Measurements from ENCODE around the gene PSMC6. TPM values are rescaled to one million over a fixed set of nuclear protein-coding genes. Genes with fewer than 3 reads are reported as not detected.

PSMC6 gene
- total RNA-seq, 6 experiments from 2014 or later, result 78.9 to 110 (median 95.3) TPM

DNA sequence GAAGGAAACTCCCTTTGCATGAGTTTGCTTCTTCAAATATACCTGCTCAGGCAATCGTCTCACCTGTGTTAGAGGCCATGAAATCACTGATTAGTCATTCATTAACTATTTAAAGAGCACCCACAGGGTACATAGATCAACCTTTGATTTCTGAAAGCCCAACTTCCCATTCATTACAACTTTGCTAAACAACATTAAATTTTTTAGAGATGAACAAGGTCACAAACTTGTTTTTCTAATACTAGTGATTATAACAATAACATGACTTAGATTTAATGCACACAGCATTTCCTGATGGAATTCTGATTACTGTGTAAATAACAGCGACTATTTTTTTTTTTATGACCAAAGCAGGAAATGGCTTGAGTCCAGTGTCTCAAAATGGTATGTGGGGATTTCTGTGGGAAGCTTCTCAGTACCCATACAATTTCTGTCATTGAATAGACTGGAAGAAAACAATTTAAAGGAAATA lies 6.3 kb upstream of the PSMC6 start:
- Mint-ChIP-seq H3K27me3 (ENCODE audit: insufficient read depth) (no peaks in the 10 kb centered on the region; the same call in 1 of the 2 replicates), H3K4me1 (ENCODE audit: low read depth) (peaks cover 29% of the 10 kb centered on the region), H3K27ac (no peak overlapping the region), H3K4me3 (no peak overlapping the region), H3K36me3 (ENCODE audit: low read depth) (no peaks in the 10 kb centered on the region), H3K9me3 (no peaks in the 10 kb centered on the region)
- no peak for DNase-seq
- TF ChIP-seq, protein P1, sequence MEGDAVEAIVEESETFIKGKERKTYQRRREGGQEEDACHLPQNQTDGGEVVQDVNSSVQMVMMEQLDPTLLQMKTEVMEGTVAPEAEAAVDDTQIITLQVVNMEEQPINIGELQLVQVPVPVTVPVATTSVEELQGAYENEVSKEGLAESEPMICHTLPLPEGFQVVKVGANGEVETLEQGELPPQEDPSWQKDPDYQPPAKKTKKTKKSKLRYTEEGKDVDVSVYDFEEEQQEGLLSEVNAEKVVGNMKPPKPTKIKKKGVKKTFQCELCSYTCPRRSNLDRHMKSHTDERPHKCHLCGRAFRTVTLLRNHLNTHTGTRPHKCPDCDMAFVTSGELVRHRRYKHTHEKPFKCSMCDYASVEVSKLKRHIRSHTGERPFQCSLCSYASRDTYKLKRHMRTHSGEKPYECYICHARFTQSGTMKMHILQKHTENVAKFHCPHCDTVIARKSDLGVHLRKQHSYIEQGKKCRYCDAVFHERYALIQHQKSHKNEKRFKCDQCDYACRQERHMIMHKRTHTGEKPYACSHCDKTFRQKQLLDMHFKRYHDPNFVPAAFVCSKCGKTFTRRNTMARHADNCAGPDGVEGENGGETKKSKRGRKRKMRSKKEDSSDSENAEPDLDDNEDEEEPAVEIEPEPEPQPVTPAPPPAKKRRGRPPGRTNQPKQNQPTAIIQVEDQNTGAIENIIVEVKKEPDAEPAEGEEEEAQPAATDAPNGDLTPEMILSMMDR (IDR thresholded peaks at IDR 0.05), result no peak

GRCh38 chr14:52701223-52701622 lies 5.8 kb upstream of the PSMC6 start:
- TF ChIP-seq, protein P1 (IDR thresholded peaks at IDR 0.05), result no peak
- H3K4me3 Mint-ChIP-seq, result no peak overlapping the region
- DNase-seq, result no peak
- H3K27me3 Mint-ChIP-seq (ENCODE audit: insufficient read depth), result no peaks in the 10 kb centered on the region; the same call in 1 of the 2 replicates
- H3K27ac Mint-ChIP-seq, result no peak overlapping the region
- H3K4me1 Mint-ChIP-seq (ENCODE audit: low read depth), result peaks cover 30% of the 10 kb centered on the region
- no peaks in the 10 kb centered on the region for H3K36me3 Mint-ChIP-seq (ENCODE audit: low read depth)
- no peaks in the 10 kb centered on the region for H3K9me3 Mint-ChIP-seq

DNA sequence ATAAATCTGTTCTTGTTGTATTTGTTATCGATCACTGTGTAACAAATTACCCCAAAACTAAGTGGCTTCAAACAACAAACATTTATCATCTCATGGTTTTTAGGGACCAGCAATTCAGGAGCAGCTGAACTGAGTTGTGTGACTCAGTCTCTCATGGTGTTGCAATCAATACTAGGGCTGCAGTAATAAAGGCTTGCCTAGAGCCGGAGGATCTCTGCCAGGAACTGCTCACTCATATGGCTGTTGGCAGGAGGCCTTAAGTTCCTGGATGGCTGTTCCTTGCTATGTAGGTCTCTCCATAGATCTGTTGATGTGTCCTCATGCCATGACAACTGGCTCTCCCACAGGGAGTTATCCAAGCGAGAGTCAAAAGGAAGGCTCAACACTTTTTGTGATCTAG lies 3.8 kb upstream of the PSMC6 start:
- H3K27me3 Mint-ChIP-seq (ENCODE audit: insufficient read depth), result peaks cover 7% of the 10 kb centered on the region
- peaks cover 45% of the 10 kb centered on the region for H3K4me1 Mint-ChIP-seq (ENCODE audit: low read depth)
- H3K9me3 Mint-ChIP-seq, result no peaks in the 10 kb centered on the region
- TF ChIP-seq, protein P1 (IDR thresholded peaks at IDR 0.05), result no peak
- peak overlapping the region; percentile 91 for H3K27ac Mint-ChIP-seq
- H3K36me3 Mint-ChIP-seq (ENCODE audit: low read depth), result peaks cover 16% of the 10 kb centered on the region
- peak; percentile 93 for DNase-seq
- H3K4me3 Mint-ChIP-seq, result no peak overlapping the region

- TF ChIP-seq, protein P1 (IDR thresholded peaks at IDR 0.05), result no peak
- peaks cover 49% of the 10 kb centered on the region for H3K4me1 Mint-ChIP-seq (ENCODE audit: low read depth)
- no peak overlapping the region for H3K4me3 Mint-ChIP-seq
- DNase-seq, result no peak
- peak overlapping the region; percentile 91 for H3K27ac Mint-ChIP-seq
- H3K27me3 Mint-ChIP-seq (ENCODE audit: insufficient read depth), result peaks cover 7% of the 10 kb centered on the region
- H3K36me3 Mint-ChIP-seq (ENCODE audit: low read depth), result peaks cover 21% of the 10 kb centered on the region
- H3K9me3 Mint-ChIP-seq, result no peaks in the 10 kb centered on the region
Observed at GRCh38 chr14:52703664-52704063, 3.3 kb upstream of the PSMC6 start.

DNA sequence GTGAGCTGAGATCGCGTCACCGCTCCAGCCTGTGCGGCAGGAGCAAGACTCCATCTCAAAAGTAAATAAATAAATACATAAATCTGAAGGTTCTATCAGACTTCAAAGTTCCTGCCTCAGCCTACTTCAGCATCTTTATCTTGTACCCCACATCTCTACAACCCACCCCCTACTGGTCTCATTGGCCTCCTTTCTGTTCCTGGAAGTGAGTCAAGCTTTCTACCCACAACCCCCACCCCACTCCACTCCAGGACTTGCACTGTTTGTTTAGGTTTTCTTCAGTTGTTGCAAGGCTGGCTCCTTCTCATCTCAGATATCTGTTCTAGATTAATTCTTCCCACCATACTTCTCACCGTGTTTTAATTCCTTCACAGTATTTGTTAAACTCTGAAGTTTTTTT lies 714 bp upstream of the PSMC6 start:
- Mint-ChIP-seq H3K36me3 (ENCODE audit: low read depth) (peaks cover 41% of the 10 kb centered on the region), H3K27ac (peak overlapping the region; percentile 97), H3K27me3 (ENCODE audit: insufficient read depth) (peaks cover 7% of the 10 kb centered on the region), H3K4me1 (ENCODE audit: low read depth) (peaks cover 63% of the 10 kb centered on the region), H3K4me3 (peak overlapping the region; percentile 99), H3K9me3 (no peaks in the 10 kb centered on the region)
- DNase-seq, result no peak
- TF ChIP-seq, protein P1 (IDR thresholded peaks at IDR 0.05), result no peak; the same call in 1 of the 2 replicates
